Mucosa of descending colon (tissue), 3 donors: Measurements from ENCODE around the gene PCSK4. TPM values are rescaled to one million over a fixed set of nuclear protein-coding genes. Genes with fewer than 3 reads are reported as not detected.

Experiments
- ATAC-seq: fragments of 200-7000 bp; cut with Tn5 transposase; one replicate; pipeline ENCODE4 v1.9.1; 2020; ENCODE audit warnings: mild to moderate bottlenecking, moderate library complexity
- DNase-seq, 3 donors: peaks; one replicate each; pipeline ENCODE4 v3.0.0-alpha.2; 2020
- H3K36me3 ChIP-seq: fragments of 200-600 bp; one replicate; pipeline ENCODE4 v1.8.0; 2021; ENCODE audit warnings: low read depth, mild to moderate bottlenecking
- H3K4me1 ChIP-seq: fragments of 200-600 bp; one replicate; pipeline ENCODE4 v1.8.0; 2021; ENCODE audit warnings: low read depth, mild to moderate bottlenecking
- H3K4me3 ChIP-seq: fragments of 200-600 bp; one replicate; pipeline ENCODE4 v1.8.0; 2021; ENCODE audit warnings: mild to moderate bottlenecking
- H3K9me3 ChIP-seq: fragments of 200-600 bp; one replicate; pipeline ENCODE4 v1.8.0; 2021; ENCODE audit warnings: mild to moderate bottlenecking
- intact Hi-C, 2 donors: fragments of 100-400 bp; cut with DNase I in 1 of 2; cut with micrococcal nuclease in 1 of 2; formaldehyde crosslinking; loops; one replicate each; pipeline versions ENCODE4 v1.11.0 to v1.11.1; 2022; cut with DNase I, micrococcal nuclease
- total RNA-seq, 3 donors: library from RNA; stranded (reverse); fragmentation: NEBNext Ultra II Directional in 2 of 3; extraction: Animal tissue kit (Norgen Biotek cat#: 25700) in 2 of 3; gene quantifications; one replicate each; pipeline versions ENCODE4 v1.2.1 to v1.2.4, GENCODE V29; 2021 to 2023
- TF ChIP-seq, protein P1 (sequence below): fragments of 200-600 bp; IDR thresholded peaks from one replicate; pipeline ENCODE4 v1.8.0; 2022; ENCODE audit warnings: antibody characterized with exemption, mild to moderate bottlenecking
- donor health status: DM: no; HTN: no; CAD: no; lungs with moderate emphysema.
- donor health status: DM: no; HTN: no; CAD: no.
- donor health status: DM: no; HTN: yes; CAD: no.

Gene PCSK4
- total RNA-seq, 3 donors from 2014 or later, result 3.3 to 7.5 (median 4.9) TPM

GRCh38 chr19:1457892-1458291 lies 32.3 kb downstream of the PCSK4 start:
- H3K9me3 ChIP-seq, result no peaks in the 10 kb centered on the region
- H3K4me3 ChIP-seq, result no peak overlapping the region
- peaks cover 21% of the 10 kb centered on the region for H3K4me1 ChIP-seq
- no peaks in the 10 kb centered on the region for H3K36me3 ChIP-seq
- TF ChIP-seq, protein P1, sequence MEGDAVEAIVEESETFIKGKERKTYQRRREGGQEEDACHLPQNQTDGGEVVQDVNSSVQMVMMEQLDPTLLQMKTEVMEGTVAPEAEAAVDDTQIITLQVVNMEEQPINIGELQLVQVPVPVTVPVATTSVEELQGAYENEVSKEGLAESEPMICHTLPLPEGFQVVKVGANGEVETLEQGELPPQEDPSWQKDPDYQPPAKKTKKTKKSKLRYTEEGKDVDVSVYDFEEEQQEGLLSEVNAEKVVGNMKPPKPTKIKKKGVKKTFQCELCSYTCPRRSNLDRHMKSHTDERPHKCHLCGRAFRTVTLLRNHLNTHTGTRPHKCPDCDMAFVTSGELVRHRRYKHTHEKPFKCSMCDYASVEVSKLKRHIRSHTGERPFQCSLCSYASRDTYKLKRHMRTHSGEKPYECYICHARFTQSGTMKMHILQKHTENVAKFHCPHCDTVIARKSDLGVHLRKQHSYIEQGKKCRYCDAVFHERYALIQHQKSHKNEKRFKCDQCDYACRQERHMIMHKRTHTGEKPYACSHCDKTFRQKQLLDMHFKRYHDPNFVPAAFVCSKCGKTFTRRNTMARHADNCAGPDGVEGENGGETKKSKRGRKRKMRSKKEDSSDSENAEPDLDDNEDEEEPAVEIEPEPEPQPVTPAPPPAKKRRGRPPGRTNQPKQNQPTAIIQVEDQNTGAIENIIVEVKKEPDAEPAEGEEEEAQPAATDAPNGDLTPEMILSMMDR, result no peak
- intact Hi-C loops, result no loop called here
- ATAC-seq (no peak), DNase-seq (no peak)

- no peaks in the 10 kb centered on the region for H3K9me3 ChIP-seq
- intact Hi-C loops, result no loop called here
- peaks cover 21% of the 10 kb centered on the region for H3K4me1 ChIP-seq
- no peak overlapping the region for H3K4me3 ChIP-seq
- H3K36me3 ChIP-seq, result no peaks in the 10 kb centered on the region
- no peak for ATAC-seq
- no peak for DNase-seq
- TF ChIP-seq, protein P1, result no peak
Observed at GRCh38 chr19:1457031-1457739, 33.0 kb downstream of the PCSK4 start.

DNA sequence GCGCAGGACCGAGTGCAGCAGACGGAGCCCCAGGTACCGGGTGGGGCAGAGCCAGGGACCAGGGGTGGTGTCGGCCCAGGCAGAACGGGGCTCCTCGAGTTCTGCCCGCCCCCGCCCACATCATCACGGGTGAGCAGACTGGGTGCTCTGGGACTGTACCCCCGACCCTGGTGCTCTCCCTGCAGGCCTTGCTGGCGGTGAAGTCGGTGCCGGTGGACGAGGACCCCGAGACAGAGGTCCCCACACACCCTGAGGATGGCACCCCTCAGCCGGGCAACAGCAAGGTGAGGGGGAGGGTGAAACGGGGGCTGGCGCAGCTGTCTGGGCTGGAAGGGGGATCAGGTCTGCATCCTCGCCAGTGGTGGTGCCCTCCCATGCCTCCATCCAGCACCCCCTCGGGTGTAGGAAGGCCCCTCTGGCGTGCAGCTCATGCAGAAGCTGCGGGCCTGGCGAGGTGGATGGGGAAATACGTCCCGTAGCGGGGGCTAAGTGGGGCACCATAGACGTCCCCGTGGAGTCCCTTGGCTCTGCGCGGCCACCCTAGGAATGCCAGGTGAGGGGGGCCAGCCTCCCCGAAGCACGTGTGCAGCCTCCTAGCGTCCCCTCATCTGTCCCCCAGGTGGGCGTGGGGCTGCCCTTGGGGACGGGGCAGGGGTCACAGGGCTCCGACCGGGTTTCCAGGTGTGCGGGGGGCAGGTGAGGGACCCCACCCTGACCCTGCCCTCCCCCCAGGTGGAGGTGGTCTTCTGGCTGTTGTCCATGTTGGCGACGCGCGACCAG lies 33.8 kb downstream of the PCSK4 start:
- Histone ChIP-seq H3K36me3 (no peaks in the 10 kb centered on the region), H3K4me1 (peaks cover 21% of the 10 kb centered on the region), H3K9me3 (no peaks in the 10 kb centered on the region), H3K4me3 (no peak overlapping the region)
- TF ChIP-seq, protein P1, result no peak
- intact Hi-C loops, result no loop called here
- ATAC-seq (no peak), DNase-seq (no peak)

- ATAC-seq (peak; percentile 89), DNase-seq (peak; percentile 85 to 89 (median 87))
- TF ChIP-seq, protein P1, result no peak
- Histone ChIP-seq H3K4me1 (peaks cover 21% of the 10 kb centered on the region), H3K36me3 (no peaks in the 10 kb centered on the region), H3K4me3 (no peak overlapping the region), H3K9me3 (no peaks in the 10 kb centered on the region)
- intact Hi-C loops, result no loop called here
Observed at GRCh38 chr19:1455336-1456120, 34.6 kb downstream of the PCSK4 start.

GRCh38 chr19:1455002-1455335 lies 35.2 kb downstream of the PCSK4 start:
- H3K4me1 ChIP-seq, result peaks cover 21% of the 10 kb centered on the region
- intact Hi-C loops, result no loop called here
- no peaks in the 10 kb centered on the region for H3K9me3 ChIP-seq
- H3K4me3 ChIP-seq, result no peak overlapping the region
- TF ChIP-seq, protein P1, result no peak
- peak; percentile 12 for ATAC-seq
- peak in 1 of 3 donors; percentile 41 for DNase-seq
- no peaks in the 10 kb centered on the region for H3K36me3 ChIP-seq
